ENCODE measurements around the gene SLCO2B1.

SLCO2B1 gene

GRCh38 chr11:75161506-75162095, 10.7 kb downstream of the SLCO2B1 start:
- no peak for DNase-seq (ENCODE audit: low read depth in 3 of 3)

DNA sequence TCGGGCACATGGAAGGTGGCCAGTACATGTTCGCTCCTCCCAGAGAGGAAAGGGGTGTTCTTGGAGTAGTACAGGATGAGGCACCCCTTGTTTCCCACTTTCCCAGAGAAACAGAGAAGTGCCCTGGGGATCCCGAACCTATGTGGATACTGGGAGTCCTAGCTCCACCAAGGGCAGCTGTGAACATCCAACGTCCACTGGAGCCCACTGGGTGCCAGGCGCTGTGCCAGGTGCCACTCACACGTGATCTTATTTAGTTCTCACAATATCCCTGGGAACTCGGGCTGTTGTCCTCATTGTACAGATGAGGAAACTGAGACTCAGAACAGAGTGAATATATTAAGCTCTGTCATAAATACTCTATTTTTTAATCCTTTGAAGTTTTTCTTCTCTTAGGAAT, 12.0 kb downstream of the SLCO2B1 start:
- DNase-seq (ENCODE audit: low read depth in 3 of 3): no peak

GRCh38 chr11:75163921-75164849, 13.3 kb downstream of the SLCO2B1 start:
- no peak for DNase-seq (ENCODE audit: low read depth in 3 of 3)

- no peak for DNase-seq (ENCODE audit: low read depth in 3 of 3)
These were observed 14.8 kb downstream of the SLCO2B1 start for GRCh38 chr11:75165721-75166120.

- no peak for DNase-seq (ENCODE audit: low read depth in 3 of 3)
These were observed 15.9 kb downstream of the SLCO2B1 start for GRCh38 chr11:75166791-75167190.

DNA sequence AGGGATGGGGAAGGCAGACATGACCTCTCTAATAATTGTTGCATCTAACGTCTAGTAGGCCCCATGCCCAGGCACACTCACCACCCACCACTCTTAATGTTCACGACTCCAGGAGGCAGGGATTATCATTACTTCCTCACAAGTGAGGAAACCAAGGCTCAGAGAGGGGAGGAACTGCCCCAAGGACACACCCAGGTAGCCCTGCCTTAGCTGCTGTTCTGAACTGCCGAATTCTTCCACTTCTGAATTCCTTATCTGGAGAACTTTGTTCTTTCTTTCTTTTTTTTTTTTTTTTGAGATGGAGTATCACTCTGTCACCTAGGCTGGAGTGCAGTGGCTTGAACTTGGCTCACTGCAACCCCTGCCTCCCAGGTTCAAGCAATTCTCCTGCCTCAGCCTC, 16.7 kb downstream of the SLCO2B1 start:
- no peak for DNase-seq (ENCODE audit: low read depth in 3 of 3)

DNA sequence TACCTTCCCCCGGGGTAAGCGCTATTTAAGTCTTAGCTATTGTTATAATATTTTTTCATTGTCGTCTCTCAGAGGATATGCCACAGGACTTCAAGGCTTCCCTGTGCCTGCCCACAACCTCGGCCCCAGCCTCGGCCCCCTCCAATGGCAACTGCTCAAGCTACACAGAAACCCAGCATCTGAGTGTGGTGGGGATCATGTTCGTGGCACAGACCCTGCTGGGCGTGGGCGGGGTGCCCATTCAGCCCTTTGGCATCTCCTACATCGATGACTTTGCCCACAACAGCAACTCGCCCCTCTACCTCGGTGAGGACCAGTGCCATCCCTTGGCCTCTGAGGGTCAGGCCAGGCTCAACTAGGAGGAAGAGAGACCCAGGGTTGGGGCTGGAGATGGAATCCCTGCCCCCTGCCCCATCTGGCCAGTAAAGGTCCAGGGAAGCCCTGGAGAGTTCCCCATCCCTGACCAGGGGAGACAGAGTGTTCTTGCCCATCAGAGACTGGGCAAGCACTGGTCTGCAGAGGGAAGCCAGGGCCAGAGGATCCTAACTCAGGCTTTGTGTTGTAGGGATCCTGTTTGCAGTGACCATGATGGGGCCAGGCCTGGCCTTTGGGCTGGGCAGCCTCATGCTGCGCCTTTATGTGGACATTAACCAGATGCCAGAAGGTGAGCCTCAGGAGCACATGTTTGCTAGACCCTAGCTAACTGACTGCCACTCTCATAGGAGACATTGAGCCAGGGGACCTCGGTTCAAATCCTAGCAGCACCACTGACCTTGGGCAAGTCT, 18.4 kb downstream of the SLCO2B1 start:
- no peak for DNase-seq (ENCODE audit: low read depth in 3 of 3)

- DNase-seq (ENCODE audit: low read depth in 3 of 3): no peak
These were observed 19.8 kb downstream of the SLCO2B1 start for GRCh38 chr11:75170516-75171201.

DNA sequence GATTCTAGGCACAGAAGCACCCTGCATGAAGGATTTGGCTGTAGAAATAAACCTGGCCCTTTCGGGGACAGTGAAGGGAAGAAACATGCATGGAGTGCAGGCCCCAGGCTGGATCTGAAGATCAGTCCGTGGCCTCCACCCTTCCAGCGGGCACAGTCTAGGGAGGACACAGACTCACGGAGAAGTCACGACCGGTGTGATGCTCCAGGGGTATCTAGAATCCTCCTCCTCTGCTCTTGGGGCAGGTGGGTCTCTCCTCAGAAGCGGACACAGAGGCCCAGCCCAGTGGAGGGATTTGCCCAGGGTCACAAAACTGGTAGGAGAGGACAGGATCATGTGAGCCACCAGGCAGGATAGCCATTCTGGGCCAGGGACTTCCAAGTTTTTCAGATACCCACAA, 22.4 kb downstream of the SLCO2B1 start:
- no peak for DNase-seq (ENCODE audit: low read depth in 3 of 3)

GRCh38 chr11:75174781-75175370, 24.0 kb downstream of the SLCO2B1 start:
- no peak for DNase-seq (ENCODE audit: low read depth in 3 of 3)

- DNase-seq (ENCODE audit: low read depth in 3 of 3): no peak
These were observed 31.8 kb downstream of the SLCO2B1 start for GRCh38 chr11:75182664-75183063.

GRCh38 chr11:75184051-75184450, 33.1 kb downstream of the SLCO2B1 start:
- no peak for DNase-seq (ENCODE audit: low read depth in 3 of 3)

- DNase-seq (ENCODE audit: low read depth in 3 of 3): no peak
These were observed 34.0 kb downstream of the SLCO2B1 start for GRCh38 chr11:75184757-75185425.

DNA sequence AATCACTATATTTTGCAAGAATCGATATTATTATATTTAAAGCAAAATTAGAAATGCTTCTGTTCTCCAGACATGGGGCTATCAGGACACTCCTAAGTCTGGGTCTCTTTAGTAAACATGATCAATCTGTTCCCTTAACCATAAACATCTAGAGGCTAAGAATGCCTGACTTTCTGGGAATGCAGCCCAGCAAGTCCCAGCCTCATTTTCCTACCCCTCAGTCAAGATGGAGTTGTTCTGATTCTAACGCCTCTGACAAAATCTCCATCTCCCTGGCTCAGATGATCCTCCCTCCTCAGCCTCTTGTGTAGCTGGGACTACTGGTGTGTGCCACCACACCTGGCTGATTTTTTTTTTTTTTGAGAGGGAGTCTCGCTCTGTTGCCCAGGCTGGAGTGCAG, 35.0 kb downstream of the SLCO2B1 start:
- no peak for DNase-seq (ENCODE audit: low read depth in 3 of 3)

- no peak for DNase-seq (ENCODE audit: low read depth in 3 of 3)
These were observed 36.1 kb downstream of the SLCO2B1 start for GRCh38 chr11:75186999-75187398.

DNA sequence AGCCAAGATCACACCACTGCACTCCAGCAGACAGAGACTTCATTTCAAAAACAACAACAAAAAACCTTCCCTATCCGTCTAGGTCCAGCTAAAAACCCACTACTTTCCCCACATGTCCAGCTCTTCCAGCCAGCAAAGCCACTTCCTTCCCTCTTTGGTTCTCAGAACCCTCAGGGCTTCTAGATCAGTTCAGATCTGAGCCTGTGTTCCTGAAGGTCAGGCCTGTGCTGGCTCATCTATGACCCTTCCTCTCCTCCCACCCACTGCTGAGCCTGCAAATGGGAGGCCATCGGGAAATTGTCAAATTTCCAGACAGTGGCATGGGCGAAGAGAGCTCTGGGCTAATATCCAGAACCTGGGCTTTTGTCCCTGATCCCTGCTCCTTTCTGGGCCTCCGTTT, 37.8 kb downstream of the SLCO2B1 start:
- no peak for DNase-seq (ENCODE audit: low read depth in 3 of 3)

- DNase-seq (ENCODE audit: low read depth in 3 of 3): no peak
These were observed 38.2 kb downstream of the SLCO2B1 start for GRCh38 chr11:75189108-75189507.

DNA sequence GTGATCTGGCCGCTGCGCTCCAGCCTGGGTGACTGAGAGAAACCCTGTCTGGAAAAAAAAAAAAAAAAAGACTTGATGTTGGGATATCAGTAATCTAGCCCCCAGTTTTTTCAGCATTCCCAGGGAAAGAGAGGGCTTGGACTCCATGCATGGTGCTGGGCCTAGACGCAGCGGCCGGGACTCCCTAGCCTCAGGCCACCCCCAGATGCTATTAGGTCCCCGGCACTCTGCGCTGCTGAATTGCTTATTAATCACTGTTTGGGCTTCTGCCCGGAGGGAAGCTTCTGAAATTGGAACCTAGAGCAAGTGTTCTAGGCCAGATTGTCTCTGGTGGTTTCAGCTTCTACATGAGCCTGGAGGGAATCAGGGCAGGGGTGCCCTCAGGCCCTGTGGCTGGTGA, 39.0 kb downstream of the SLCO2B1 start:
- no peak for DNase-seq (ENCODE audit: low read depth in 3 of 3)

- no peak for DNase-seq (ENCODE audit: low read depth in 3 of 3)
These were observed 39.9 kb downstream of the SLCO2B1 start for GRCh38 chr11:75190652-75191329.

- DNase-seq (ENCODE audit: low read depth in 3 of 3): no peak
These were observed 40.4 kb downstream of the SLCO2B1 start for GRCh38 chr11:75191330-75191717.

Measured in stimulated activated CD4-positive, alpha-beta T cell treated with anti-CD3 and anti-CD28 coated beads, TNF-alpha, amount 100 ng/mL, for 24 hours (primary cell).